HG02870 (cell line): Measurements from ENCODE around the gene PDIK1L.

Source experiments
- ATAC-seq: cut with Tn5 transposase; IDR thresholded peaks from one replicate; pipeline ENCODE4 v1.9.1; 2021; ENCODE audit warnings: mild to moderate bottlenecking, moderate library complexity; ENCODE audit not compliant: unreplicated experiment

The PDIK1L gene

DNA sequence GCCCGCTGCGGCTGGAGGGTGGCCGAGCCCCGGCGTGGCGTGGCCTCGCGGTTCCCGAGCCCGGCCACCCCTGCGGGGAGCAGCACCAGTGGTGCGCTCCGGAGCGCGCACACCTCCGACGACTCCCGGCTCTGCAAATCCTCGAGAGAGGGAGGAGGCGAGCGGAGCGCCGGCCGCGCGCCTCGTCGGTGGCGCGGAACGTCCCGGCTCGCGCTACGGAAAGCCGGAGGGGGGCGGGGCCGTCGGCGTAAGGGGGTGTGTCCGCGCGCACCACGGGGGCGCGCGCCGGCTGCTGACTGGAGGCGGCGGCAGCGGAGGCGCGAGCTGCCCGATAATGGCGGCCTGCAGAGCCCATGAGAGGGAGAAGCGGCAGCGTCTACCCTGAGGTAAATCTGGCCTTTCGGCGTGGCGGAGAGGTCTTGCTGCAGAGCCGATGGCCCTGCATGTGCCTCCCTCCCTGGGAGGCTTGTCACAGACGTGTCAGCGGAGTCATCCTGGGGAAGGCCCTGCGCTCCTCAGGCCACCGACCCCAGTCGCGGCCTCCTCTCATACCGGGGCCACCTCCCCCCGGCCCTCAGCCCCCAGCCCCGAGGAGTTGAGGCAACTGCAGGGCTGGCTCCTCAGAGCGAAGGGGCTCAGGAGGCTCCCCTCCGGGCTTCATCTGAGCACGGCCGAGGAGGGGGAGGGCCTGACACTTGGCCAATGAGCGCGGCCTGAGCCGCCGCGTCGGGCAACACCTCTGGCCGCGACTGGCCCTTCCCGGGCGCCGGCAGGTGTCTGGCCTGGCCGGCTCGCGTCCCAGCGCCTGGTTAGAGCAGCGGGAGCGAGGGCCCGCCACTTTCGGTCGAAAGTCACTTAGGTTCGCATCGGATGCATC is at the start of gene PDIK1L:
Gene PDIK1L (plus strand): TSS at position 295 of the 877 bp plus-strand sequence. CDS start 2,485 bp downstream, outside the sequence.
- peak; percentile 61 for ATAC-seq

DNA sequence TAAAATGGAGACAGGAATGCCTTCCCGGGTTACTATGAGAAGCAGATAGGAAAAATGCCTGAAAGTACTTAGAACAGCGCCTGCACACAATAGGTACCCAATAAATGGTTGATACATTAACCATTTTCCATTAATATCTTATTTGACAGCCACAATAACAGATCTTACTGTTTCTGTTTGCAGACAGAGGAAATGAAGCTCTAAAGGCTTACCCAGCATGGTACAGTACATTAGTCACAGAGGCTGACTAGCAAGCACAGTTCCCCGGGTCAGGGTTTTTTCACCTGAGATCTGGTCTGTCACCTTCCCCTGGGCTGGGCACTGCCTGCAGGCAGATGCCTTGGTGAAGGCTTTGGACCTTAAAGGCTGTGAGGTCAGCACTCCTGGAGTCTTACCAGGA is 47.1 kb upstream of the PDIK1L start:
- no peak for ATAC-seq

DNA sequence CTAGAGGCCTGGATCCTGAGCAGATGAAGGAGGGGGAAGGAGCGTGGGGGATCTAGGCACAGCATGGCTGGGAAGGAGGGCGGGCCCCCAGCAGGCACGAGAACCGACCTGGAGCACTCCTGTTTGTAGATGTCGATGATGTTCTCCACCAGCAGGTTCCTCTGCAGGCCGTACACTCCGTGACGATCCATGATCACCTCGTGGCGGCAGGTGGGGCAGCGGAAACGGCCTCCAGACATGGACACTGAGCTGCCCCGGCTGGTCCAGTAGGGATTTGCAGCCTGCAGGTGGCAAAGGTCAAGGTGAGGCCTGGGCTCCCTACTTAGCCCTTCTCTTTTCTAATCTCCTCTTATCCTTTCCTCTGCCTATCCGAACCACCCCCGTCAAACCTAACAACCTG is 45.5 kb upstream of the PDIK1L start:
- ATAC-seq: no peak

DNA sequence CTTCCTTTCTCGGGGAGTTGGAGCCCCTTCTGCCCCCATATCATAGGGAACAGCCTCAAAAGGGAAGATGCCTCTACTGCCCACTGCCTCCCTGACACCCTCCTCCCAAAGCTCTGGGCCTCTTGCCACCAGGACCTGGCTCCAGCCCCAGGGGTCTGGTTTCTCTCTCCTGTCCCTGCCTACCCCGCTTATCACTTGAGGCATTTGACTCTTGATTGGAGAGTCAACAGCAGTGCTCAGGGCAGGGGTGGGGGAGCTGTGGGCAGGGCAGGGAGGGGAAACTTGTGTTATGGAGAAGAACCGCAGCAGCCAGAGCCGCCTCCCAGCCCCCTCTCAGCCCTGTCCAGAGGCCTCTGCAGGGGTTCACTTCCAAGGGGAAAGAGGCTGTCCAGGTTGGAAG is 44.8 kb upstream of the PDIK1L start:
- ATAC-seq: no peak

DNA sequence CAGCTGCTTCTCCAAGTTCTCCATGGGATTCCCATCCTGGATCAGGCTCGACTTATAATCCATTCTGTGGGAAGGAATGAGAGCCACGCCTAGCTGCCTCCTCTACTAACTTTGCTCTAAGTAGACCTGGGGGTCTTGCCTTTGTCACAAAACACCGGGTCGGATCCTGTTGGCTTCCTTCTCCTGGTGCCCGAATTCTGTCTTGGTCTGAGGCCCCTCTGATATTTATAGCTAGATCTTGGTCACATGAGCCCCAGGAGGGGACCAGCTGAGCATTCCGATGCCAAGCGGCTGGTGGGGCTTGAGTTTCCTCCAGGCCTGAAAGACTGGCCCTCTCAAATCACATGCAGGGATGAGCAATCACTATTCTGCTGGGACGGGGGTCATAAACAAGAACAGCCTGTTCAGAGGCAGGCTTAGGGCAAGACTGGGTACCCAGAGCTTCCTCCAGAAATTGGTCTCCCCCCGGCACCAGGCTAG is 44.2 kb upstream of the PDIK1L start, which contains the start of gene TRIM63:
Gene TRIM63 (minus strand): TSS at position 199 of the 480 bp plus-strand sequence. CDS start 136 bp downstream, at position 63.
- ATAC-seq: no peak

DNA sequence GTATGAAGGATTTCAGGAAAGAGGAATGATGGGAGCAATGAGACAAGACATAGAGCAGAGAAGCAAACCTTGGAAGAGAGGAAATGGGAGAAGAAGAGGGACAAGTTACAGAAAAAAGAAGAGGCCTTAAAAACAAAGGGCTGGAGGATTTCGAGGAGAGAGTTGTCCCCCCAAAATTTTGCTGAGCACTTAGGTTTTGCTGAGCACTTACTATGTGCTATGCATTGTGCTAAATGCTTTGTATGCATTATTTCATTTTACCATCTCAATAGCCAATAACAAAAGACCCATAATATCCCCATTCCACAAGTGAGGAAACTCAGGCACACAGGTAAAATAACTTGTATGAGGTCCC is 41.7 kb upstream of the PDIK1L start:
- no peak for ATAC-seq

DNA sequence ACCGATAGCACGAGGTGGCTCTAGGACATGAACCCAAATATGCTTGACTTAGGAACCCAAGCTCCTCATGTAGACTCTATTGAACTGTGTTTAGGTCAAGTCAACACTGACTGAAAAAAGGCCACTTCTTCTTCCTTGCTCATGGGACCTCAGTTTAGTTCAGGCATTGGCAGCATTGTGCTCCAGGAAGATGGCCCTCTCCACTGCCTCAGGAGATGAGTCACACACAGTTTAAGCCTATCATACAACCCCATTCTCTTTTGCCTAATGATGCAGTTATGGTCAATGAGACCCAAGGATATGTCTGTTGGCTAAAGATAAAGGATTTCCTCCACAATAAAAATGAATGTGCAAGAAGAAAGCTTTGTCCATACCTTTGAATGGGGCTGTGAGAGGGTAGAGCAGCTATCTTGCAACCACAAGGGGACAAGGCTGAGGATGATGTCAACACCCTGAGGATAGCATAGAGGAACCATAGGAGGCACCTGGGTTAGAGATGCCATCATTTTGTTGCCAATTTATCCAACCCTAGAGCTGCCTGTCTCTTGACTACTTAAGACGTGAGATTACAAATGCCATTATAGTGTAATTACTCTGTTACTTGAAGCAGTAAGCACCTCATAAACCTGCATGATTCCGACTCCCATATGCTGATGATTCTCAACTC is 41.2 kb upstream of the PDIK1L start:
- no peak for ATAC-seq

DNA sequence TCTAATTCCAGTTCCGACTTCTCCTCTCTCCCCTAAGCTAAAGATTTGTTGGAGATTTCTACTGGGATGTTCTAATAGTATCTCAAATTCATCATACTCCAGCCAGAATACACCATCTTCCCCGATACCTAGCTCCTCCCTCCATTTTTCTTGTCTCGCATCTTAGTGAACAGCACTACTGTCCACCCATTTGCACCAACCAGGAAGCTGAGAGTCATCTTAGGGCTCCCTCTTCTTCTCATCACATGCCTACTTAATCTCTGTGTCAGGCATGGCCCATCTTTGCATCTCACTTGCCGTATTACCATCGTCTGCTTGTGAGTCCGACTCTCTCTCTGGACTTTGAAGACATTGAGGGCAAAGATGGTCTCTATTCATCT is 40.7 kb upstream of the PDIK1L start:
- no peak for ATAC-seq

DNA sequence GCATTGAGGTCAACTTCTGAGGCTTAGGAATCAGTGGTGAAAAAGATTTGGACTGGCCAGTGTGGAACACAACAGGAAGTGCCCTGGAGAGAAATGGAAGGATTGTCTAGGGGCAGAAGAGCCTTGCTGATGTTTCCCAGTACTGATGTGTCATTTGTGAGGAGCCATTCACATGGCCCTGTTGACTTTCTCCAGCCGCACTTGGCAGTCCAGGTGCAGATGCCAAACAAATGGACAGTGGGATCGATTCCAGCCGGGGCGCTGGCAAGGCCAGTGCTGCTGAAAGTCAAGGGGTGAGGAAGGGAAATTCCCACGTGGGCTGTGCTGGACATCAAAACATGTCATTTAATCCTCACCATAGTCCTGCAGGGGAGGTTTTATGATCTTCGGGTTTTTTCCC is 39.3 kb upstream of the PDIK1L start:
- ATAC-seq: no peak

DNA sequence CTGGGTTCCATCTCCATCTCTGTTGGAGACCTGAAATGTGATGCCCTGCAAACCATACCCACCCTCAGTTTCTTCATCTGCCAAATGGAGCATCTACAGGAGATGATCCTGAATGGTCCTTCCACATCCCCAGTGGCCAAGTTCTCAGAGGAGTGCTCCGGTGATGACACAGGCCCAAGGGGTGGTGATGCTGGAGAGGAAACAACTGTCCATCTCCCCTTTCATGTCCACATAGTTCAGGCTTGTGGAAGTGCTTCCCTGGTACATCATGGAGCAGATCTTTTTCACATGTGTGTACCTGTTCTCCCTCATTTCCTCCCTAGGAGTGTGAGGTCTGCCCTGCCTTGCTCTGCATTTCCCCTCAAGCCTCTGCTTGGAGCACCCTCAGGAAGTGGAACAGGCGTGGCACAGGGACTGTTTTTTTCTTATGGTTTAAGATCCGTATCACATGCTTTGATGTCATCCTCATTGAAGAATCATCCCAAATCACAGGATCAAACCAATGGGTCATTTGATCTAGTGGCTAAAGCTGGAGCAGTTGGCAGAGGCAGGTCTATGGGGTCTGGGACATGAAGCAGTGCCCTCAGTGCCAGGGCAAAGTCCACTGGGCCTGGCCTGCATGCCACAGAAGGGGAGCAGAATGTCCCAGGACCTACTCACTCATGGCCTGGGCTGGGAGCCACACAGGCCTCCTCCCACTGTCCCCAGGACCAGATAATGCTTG is 36.0 kb upstream of the PDIK1L start:
- ATAC-seq: no peak

DNA sequence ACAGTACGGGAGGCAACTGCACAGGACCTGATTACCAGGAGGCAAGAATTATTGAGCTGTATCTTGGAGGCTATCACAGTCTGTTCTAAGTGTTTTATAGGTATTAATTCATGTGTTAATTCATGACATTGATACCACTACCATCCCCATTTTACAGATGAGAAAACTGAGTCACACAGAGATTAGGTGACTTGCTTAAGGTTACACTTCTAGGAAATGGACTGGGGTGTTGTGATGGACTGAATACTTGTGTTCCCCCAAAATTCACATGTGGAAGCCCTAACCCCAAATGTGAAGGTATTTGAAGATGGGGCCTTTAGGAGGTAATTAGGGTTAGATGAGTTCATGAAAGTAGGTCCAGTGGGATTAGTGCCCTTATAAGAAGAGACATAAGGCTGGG is 34.1 kb upstream of the PDIK1L start:
- no peak for ATAC-seq

DNA sequence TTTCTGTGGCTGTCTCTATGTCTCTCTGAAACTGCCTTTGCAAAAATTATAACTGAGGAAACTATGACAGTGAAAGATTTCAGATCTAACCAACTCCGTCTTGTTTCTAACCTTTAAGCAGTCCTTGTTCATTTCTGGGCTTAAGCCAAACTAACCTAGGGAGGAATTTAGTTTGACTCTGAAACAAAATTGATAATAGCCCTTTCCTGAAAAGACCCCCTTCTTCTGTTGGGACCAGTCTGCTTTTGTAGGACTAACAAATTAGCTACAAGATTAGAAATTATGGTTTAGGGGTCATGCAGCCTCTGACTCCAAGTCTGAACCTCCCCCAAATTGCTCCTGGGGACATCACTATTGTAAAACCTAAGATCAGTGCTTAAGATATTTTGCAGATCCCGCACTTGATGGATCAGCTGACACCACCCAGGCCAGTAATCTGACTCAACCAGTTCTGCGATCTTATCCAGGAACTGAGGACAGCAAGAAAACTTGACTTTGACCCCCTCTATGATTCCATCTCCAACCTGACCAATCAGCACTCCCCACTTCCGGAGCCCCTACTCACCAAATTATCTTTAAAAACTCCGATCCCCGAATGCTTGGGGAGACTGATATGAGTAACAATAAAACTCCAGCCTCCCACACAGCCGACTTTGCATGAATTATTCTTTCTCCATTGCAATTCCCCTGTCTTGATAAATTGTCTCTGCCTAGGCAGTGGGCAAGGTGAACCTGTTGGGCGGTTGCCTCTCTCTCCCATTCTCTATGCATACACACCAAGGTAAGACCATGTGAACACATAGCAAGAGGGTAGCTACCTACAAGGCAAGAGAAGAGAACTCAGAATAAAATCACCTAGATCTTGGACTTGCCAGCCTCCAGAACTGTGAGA is 33.1 kb upstream of the PDIK1L start:
- no peak for ATAC-seq

DNA sequence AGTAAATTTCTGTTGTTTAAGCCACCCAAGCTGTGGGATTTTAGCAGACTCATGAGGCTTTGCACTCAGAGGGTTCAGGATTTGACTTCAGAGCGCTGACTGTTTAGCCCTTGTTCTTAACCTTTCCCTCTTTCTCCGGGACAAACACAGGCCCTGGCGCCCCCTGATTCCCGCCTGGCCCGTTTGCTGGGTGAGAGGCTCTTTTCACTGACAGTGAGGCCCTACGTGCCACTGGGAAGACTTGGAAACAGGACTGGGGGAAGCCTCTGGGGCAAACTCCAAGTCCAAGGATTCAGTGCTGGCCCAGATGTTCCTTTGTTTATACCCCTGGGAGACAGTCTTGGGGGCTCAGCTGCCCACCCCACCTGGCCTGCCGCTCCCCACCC is 32.5 kb upstream of the PDIK1L start:
- ATAC-seq: no peak

DNA sequence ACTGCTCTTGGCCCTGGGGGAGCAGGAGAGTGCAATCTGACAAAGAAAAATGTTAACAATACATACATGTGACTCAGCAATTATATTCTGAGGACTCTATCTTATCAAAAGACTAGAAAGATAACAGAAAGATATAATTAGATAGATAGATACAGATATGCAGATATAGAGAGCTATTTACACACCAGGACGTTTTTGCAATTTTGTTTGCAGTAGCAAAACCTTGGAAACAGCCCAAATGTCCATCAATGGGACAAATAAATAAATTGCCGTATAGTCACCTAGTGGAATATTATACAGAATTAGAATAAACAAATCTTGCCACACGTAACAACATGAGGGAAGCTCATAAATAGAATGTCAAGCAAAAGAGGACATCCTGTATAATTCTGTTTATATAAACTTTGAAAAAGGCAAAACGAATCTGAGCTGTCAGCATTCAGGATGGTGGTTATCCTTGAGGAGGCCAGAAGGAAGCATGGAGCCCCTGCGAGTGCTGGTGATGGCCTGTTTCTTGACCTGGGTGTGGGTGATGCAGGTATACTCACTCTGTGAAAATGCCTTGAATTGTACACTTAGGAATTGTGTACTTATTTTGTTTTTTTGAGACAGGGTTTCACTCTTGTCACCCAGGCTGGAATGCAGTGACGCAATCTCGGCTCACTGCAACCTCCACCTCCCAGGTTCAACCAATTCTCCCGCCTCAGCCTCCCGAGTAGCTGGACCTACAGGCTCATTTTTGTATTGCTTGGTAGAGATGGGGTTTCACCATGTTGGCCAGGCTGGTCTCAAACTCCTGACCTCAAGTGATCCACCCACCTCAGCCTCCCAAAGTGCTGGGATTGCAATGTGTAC is 31.4 kb upstream of the PDIK1L start:
- no peak for ATAC-seq

DNA sequence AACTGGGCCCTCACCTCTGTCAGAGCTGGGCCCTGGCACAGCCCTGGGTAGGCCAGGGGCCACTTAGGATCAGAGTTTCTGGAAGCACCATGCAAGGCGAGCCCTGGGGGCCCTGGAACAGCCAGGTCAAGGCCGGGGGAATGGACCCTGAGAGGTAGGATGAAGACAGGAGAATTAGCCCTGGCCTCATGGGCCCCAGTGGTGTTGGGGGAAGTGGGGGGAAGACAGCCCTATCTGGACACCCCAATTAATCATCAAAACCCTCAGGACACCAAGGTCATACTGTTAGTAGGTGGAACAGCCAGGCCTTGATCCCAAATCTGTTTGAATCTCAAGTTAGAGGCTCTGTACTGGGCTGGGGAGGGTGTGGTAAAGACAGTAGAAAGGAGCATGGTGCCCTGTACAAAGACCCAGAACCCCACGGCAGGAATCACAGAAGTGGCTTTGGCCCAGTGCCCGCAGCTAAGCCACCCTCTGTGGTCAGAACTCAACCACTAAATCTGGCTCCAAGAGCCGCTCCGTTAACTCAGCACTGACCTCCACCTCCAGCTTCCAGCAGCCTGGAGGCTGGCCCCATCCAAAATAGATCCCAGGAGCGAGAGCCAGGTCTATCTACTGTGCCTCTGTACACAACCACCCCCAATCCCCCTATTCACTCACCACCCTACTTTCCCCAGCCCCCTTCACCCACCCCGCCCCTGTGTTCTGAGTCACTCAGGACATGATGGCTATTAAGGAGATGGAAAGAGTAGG is 30.2 kb upstream of the PDIK1L start:
- ATAC-seq: no peak

DNA sequence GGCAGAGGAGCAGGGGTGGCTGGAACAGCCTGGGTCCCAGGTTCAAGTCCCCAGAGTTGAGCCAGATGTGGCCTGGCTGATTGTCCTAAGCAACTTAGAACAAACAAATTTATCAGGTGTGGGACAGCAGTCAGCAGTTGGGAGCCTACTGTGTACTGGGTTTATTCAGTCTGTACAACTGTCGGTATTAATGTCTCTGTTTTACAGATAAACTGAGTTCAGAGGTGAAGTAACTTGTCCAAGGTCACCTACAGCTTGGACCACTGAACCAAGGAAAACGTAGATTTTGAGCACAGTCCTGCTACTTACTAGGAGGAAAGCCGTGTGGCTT is 29.6 kb upstream of the PDIK1L start:
- no peak for ATAC-seq

DNA sequence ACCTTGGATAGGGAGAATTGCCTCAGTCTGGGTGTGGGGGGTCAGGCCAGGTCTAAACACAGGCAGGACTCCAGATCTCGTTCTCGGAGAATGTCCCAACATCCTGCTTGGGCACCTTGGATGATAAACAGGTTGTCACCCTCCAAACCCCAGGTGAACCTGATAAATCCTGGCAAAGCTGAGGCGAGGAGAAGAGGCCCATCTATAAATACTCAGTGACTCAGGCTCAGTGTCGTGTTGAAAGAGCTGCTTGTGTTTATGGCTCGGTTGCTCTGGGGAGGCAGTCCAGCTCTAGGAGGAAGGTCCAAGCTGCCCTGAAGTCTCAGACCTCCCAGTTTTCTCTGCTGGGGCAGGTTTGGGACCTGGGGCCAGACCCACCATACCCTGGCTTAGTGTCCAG is 28.4 kb upstream of the PDIK1L start:
- ATAC-seq: no peak

DNA sequence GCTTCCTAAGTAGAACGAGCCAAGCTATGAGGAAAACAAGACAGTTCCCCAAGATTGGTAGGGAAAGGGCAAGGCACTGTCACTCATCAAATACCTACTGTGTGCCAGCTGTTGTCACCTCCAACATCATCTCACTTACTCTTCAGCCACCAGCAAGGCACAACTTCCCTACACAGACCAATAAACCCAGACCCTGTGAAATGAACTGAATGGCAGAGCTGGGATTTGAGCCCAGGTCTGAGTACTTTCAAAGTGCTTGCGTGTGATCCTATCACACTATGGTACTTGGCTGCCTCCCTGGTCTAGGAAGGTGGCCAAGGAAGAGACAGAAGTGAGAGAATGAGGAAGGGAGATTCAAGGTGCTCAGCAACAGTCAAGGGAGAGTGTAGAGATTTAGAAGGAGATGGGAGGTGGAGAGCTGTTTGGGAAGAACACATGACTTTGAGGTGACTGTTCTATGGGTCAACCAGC is 27.5 kb upstream of the PDIK1L start:
- ATAC-seq: no peak

DNA sequence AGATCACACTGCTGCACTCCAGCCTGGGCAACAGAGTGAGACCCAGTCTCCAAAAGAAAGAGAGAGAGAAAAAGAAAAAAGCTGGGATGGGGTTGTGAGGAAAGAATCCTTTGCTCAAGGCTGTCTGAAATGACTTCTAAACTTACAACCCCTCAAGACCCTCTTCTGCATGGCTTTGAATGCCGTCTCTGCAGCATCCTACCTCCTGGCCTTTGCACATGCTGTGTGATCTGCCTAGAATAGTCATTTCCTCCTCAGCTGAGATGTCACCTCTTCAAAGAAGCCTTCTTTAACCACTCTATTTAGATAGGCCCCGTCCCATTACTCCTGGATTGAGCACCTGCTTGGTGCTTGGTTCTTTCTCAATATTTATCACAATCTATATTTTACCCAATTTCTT is 26.8 kb upstream of the PDIK1L start:
- no peak for ATAC-seq
